Kidney (tissue), 14 donors: ENCODE measurements around the gene PHLDB1. TPM values are rescaled to one million over a fixed set of nuclear protein-coding genes. Genes with fewer than 3 reads are reported as not detected.
A peak's percentile ranks its signal among the peaks of the same experiment; 100 is the strongest.

Experiments used
- DNase-seq, 5 donors: peaks; one replicate each; pipeline ENCODE4 v3.0.0-alpha.2; 2013 to 2020
- FAIRE-seq: peaks from 2 replicates; lab custom pipeline; 2012; peaks lifted over from hg19 to GRCh38; lab: Jason Lieb, UNC
- H3K27ac ChIP-seq, 2 donors: one replicate each; pipeline ENCODE4 v1.7.0; 2013; ENCODE audit warnings: low read depth in 2 of 2, low read length in 2 of 2, inconsistent platforms in 1 of 2
- H3K27me3 ChIP-seq: one replicate; pipeline ENCODE4 v1.7.1; 2013; ENCODE audit warnings: low read length, inconsistent platforms; ENCODE audit not compliant: control insufficient read depth, insufficient read depth
- H3K36me3 ChIP-seq, 3 donors: one replicate each; pipeline versions ENCODE4 v1.7.0 to v1.7.1; 2013; ENCODE audit warnings: low read length in 3 of 3, control low read depth in 1 of 3, inconsistent platforms in 1 of 3; ENCODE audit not compliant: insufficient read depth in 3 of 3, control insufficient read depth in 2 of 3
- H3K4me1 ChIP-seq, 3 donors: one replicate each; pipeline versions ENCODE4 v1.7.0 to v1.7.1; 2013; ENCODE audit warnings: low read length in 3 of 3, inconsistent platforms in 1 of 3, low read depth in 1 of 3; ENCODE audit not compliant: control insufficient read depth in 2 of 3, insufficient read depth in 2 of 3
- H3K4me3 ChIP-seq, 3 donors: one replicate each; pipeline versions ENCODE4 v1.7.0 to v1.8.1; 2013; ENCODE audit warnings: low read length in 3 of 3, control low read depth in 1 of 3, inconsistent platforms in 1 of 3
- H3K9ac ChIP-seq, 3 donors: one replicate each; pipeline versions ENCODE4 v1.7.0 to v1.7.1; 2013; ENCODE audit warnings: low read length in 3 of 3, control low read depth in 1 of 3, inconsistent platforms in 1 of 3
- H3K9me3 ChIP-seq, 3 donors: one replicate each; pipeline versions ENCODE4 v1.7.0 to v1.7.1; 2013; ENCODE audit warnings: low read length in 3 of 3, control low read depth in 1 of 3, inconsistent platforms in 1 of 3; ENCODE audit not compliant: control insufficient read depth in 2 of 3, insufficient read depth in 1 of 3
- CTCF ChIP-seq: IDR thresholded peaks from 3 replicates; pipeline ENCODE4 v1.5.1; 2012; ENCODE audit warnings: mild to moderate bottlenecking, moderate library complexity, borderline replicate concordance; ENCODE audit not compliant: insufficient read depth; ENCODE audit errors: extremely low read depth
- intact Hi-C: fragments of 100-400 bp; cut with DNase I; formaldehyde crosslinking; loops from one replicate; pipeline ENCODE4 v1.11.1; 2022
- polyA plus RNA-seq: library from polyadenylated mRNA; stranded (reverse); fragments of 350-450 nt; fragmentation: Illumina TruSeq; extraction: RNeasy Lipid Tissue Mini Kit (QIAGEN cat#74804); gene quantifications from one replicate; pipeline ENCODE4 v1.2.3, GENCODE V29; 2014; ENCODE audit warnings: low read depth, low replicate concordance; ENCODE audit not compliant: insufficient read depth
- total RNA-seq: library from RNA; stranded (reverse); fragmentation: NEBNext Ultra II Directional; extraction: Animal tissue kit (Norgen Biotek cat#: 25700); gene quantifications from one replicate; pipeline ENCODE4 v1.2.1, GENCODE V29; 2021
- donor health status: control.
- donor health status: control.
- donor health status: control.
- donor health status: control.
- donor health status: control.
- donor health status: DM: yes; HTN: yes; CAD: no.
- donor health status: Normal renal cell carcinoma (clear cell type).

PHLDB1 gene
- total and polyA plus RNA-seq, 2 donors from 2014 or later, result 39.1 to 118 TPM

- no peak for TF ChIP-seq CTCF
- intact Hi-C loops, result no loop called here
- Histone ChIP-seq H3K9me3 (no peaks in the 10 kb centered on the region), H3K4me3 (no peak overlapping the region), H3K4me1 (peaks cover 0 to 7% (median 0%) of the 10 kb centered on the region in 3 donors), H3K36me3 (no peaks in the 10 kb centered on the region), H3K9ac (no peak overlapping the region), H3K27me3 (no peaks in the 10 kb centered on the region), H3K27ac (no peak overlapping the region)
- DNase-seq (peak in 1 of 5 donors; percentile 24), FAIRE-seq (no peak)
Measured at GRCh38 chr11:118691926-118692830, 84.8 kb downstream of the PHLDB1 start.

- Histone ChIP-seq H3K9me3 (no peaks in the 10 kb centered on the region), H3K27ac (no peak overlapping the region), H3K4me1 (peaks cover 0 to 6% (median 0%) of the 10 kb centered on the region in 3 donors), H3K9ac (no peak overlapping the region), H3K4me3 (no peak overlapping the region), H3K36me3 (no peaks in the 10 kb centered on the region), H3K27me3 (no peaks in the 10 kb centered on the region)
- intact Hi-C loops, result no loop called here
- DNase-seq (no peak), FAIRE-seq (no peak)
- no peak for TF ChIP-seq CTCF
Measured at GRCh38 chr11:118694185-118694584, 86.8 kb downstream of the PHLDB1 start.

GRCh38 chr11:118694771-118695170 is 87.4 kb downstream of the PHLDB1 start:
- Histone ChIP-seq H3K9ac (no peak overlapping the region), H3K4me1 (peaks cover 0 to 2% (median 0%) of the 10 kb centered on the region in 3 donors), H3K4me3 (no peak overlapping the region), H3K36me3 (no peaks in the 10 kb centered on the region), H3K27ac (no peak overlapping the region), H3K27me3 (no peaks in the 10 kb centered on the region), H3K9me3 (no peaks in the 10 kb centered on the region)
- DNase-seq, result no peak
- no peak for FAIRE-seq
- no peak for TF ChIP-seq CTCF
- intact Hi-C loops, result no loop called here
